Breast epithelium (tissue), 4 donors: Measurements from ENCODE around the gene TMEM82. TPM values are rescaled to one million over a fixed set of nuclear protein-coding genes. Genes with fewer than 3 reads are reported as not detected.

Source experiments
- DNase-seq, 2 donors: peaks; one replicate each; pipeline ENCODE4 v3.0.0-alpha.2; 2019; ENCODE audit warnings: low spot score in 2 of 2
- H3K27ac ChIP-seq, 2 donors: fragments of 200-600 bp; sonication (generic) in 1 of 2; one replicate each; pipeline ENCODE4 v1.5.1; 2016 to 2019; ENCODE audit warnings: mild to moderate bottlenecking in 1 of 2
- H3K27me3 ChIP-seq, 2 donors: fragments of 200-600 bp; sonication (generic) in 1 of 2; one replicate each; pipeline versions ENCODE4 v1.5.1 to v1.6.0; 2017 to 2019; ENCODE audit warnings: control low read depth in 1 of 2, mild to moderate bottlenecking in 1 of 2
- H3K36me3 ChIP-seq: fragments of 200-600 bp; one replicate; pipeline ENCODE4 v1.5.1; 2019
- H3K4me1 ChIP-seq, 2 donors: fragments of 200-600 bp; sonication (generic); one replicate each; pipeline ENCODE4 v1.5.1; 2016 to 2019; ENCODE audit warnings: control low read depth in 1 of 2
- H3K4me3 ChIP-seq, 3 donors: fragments of 200-600 bp; sonication (generic); 1 replicate in 2 of 3; 2 replicates in 1 of 3; pipeline ENCODE4 v1.5.1; 2016 to 2019; ENCODE audit warnings: mild to moderate bottlenecking in 3 of 3, moderate library complexity in 2 of 3
- H3K9me3 ChIP-seq, 2 donors: fragments of 200-600 bp; sonication (generic) in 1 of 2; one replicate each; pipeline ENCODE4 v1.5.1; 2016 to 2019; ENCODE audit warnings: control low read depth in 1 of 2
- POLR2A ChIP-seq: fragments of 450-650 bp; IDR thresholded peaks from one replicate; pipeline ENCODE4 v1.6.1; 2016; ENCODE audit warnings: antibody characterized with exemption, mild to moderate bottlenecking, moderate library complexity
- POLR2AphosphoS5 ChIP-seq, 3 donors: sonication (generic); formaldehyde crosslinking; IDR thresholded peaks; one replicate each; pipeline ENCODE4 v1.6.1; 2017; ENCODE audit warnings: antibody characterized with exemption in 3 of 3
- intact Hi-C: fragments of 100-400 bp; cut with DNase I; formaldehyde crosslinking; loops from one replicate; pipeline ENCODE4 v1.15.1; 2023; ENCODE audit warnings: low total_unique reads
- total RNA-seq, 3 donors: library from RNA; depleted of rRNA; stranded (reverse); fragments of >200 nt; gene quantifications; one replicate each; pipeline ENCODE4 v1.1.0, GENCODE V29; 2016
- TF ChIP-seq, protein P1 (sequence below), 3 donors: fragments of 450-650 bp; IDR thresholded peaks; one replicate each; pipeline ENCODE4 v1.5.1; 2016 to 2017; ENCODE audit warnings: antibody characterized with exemption in 3 of 3, mild to moderate bottlenecking in 3 of 3, moderate library complexity in 3 of 3

Gene TMEM82
- total RNA-seq, 3 donors from 2014 or later: not detected

DNA sequence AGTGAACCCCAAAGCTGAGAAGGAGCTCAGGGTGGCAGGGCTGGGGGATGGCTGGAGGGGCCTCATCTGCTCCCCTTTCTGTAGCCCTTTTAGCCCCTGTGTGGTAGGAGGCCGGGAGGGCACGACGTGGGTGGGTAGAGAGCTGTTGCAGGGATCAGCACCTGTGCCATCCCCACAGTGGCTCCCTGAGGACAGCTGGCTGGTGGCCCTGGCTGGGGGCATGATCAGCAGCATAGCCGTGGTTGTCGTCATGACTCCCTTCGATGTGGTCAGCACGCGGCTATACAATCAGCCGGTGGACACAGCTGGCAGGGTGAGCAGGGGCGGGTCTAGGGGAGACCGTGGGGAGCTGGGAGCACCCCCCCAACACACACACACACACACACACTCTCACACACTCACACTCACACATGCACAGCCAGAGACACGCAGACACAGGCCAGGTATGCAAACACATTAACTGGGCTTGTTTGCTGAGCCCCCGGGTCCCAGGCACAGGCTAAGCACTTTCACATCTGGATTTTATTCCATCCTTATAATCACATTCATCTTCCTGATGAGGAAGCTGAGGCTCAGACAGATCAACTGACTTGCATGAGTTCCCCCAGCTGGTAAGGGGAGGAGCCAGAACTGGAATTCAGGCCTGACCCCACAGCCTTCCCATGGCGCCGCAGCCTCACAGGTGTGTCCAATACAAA, 3.7 kb upstream of the TMEM82 start:
- TF ChIP-seq POLR2A (no peak), POLR2AphosphoS5 (IDR thresholded peaks at IDR 0.05) (no peak)
- TF ChIP-seq, protein P1, sequence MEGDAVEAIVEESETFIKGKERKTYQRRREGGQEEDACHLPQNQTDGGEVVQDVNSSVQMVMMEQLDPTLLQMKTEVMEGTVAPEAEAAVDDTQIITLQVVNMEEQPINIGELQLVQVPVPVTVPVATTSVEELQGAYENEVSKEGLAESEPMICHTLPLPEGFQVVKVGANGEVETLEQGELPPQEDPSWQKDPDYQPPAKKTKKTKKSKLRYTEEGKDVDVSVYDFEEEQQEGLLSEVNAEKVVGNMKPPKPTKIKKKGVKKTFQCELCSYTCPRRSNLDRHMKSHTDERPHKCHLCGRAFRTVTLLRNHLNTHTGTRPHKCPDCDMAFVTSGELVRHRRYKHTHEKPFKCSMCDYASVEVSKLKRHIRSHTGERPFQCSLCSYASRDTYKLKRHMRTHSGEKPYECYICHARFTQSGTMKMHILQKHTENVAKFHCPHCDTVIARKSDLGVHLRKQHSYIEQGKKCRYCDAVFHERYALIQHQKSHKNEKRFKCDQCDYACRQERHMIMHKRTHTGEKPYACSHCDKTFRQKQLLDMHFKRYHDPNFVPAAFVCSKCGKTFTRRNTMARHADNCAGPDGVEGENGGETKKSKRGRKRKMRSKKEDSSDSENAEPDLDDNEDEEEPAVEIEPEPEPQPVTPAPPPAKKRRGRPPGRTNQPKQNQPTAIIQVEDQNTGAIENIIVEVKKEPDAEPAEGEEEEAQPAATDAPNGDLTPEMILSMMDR (IDR thresholded peaks at IDR 0.05): no peak
- no peak for DNase-seq
- no peaks in the 10 kb centered on the region for H3K27me3 ChIP-seq
- intact Hi-C loops: no loop called here
- no peaks in the 10 kb centered on the region for H3K4me1 ChIP-seq
- no peaks in the 10 kb centered on the region for H3K9me3 ChIP-seq
- H3K27ac ChIP-seq: peak overlapping the region in 1 of 2 donors; percentile 17
- H3K36me3 ChIP-seq: peaks cover 5% of the 10 kb centered on the region
- H3K4me3 ChIP-seq: no peak overlapping the region

DNA sequence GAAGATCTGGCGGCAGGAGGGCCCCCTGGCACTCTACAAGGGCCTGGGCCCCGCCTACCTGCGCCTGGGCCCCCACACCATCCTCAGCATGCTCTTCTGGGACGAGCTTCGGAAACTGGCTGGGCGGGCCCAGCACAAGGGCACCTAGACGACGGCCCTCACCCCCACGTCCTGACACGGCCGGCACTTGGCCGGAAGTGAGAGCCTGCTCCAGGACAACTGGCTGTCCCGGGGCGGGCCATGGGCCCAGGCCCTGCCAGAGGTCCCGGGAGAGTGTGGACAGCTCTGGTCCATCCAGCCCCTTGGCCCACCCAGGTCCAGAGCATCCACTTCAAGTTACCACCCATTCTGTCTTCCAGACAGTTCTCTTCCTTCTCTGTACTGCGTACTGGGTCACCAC, 3.0 kb upstream of the TMEM82 start:
- intact Hi-C loops: no loop called here
- Histone ChIP-seq H3K27me3 (no peaks in the 10 kb centered on the region), H3K4me3 (no peak overlapping the region), H3K36me3 (no peaks in the 10 kb centered on the region), H3K9me3 (no peaks in the 10 kb centered on the region), H3K4me1 (no peaks in the 10 kb centered on the region), H3K27ac (peak overlapping the region in 1 of 2 donors; percentile 17)
- no peak for DNase-seq
- TF ChIP-seq, protein P1 (IDR thresholded peaks at IDR 0.05): no peak

DNA sequence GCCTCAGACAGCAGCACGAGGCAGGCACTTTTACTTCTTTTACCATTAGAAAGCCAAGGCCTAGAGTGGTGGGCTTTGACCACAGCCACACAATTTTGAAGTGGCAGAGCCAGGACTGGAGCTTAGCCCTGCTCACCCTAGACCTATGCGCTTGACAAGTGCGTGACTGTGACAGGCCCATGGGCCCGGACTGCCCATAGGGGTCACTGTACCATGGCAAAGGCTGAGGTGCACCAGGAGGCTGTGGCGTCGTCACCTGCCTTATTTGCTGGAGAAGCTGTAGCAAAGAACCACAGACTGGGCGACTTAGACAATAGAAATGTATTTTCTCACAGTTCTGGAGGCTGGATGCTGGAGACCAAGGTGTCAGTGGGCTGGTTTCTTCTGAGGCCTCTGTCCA, 2.6 kb upstream of the TMEM82 start:
- intact Hi-C loops: loop anchor here (10.0 kb wide), 1 partner anchor 145 kb away; no protein-coding TSS in a partner anchor
- no peak overlapping the region for H3K4me3 ChIP-seq
- no peaks in the 10 kb centered on the region for H3K4me1 ChIP-seq
- TF ChIP-seq, protein P1 (IDR thresholded peaks at IDR 0.05): no peak
- no peak for TF ChIP-seq POLR2A
- no peak for TF ChIP-seq POLR2AphosphoS5 (IDR thresholded peaks at IDR 0.05)
- H3K27me3 ChIP-seq: no peaks in the 10 kb centered on the region
- no peak overlapping the region for H3K27ac ChIP-seq
- no peaks in the 10 kb centered on the region for H3K36me3 ChIP-seq
- no peaks in the 10 kb centered on the region for H3K9me3 ChIP-seq
- DNase-seq: no peak

DNA sequence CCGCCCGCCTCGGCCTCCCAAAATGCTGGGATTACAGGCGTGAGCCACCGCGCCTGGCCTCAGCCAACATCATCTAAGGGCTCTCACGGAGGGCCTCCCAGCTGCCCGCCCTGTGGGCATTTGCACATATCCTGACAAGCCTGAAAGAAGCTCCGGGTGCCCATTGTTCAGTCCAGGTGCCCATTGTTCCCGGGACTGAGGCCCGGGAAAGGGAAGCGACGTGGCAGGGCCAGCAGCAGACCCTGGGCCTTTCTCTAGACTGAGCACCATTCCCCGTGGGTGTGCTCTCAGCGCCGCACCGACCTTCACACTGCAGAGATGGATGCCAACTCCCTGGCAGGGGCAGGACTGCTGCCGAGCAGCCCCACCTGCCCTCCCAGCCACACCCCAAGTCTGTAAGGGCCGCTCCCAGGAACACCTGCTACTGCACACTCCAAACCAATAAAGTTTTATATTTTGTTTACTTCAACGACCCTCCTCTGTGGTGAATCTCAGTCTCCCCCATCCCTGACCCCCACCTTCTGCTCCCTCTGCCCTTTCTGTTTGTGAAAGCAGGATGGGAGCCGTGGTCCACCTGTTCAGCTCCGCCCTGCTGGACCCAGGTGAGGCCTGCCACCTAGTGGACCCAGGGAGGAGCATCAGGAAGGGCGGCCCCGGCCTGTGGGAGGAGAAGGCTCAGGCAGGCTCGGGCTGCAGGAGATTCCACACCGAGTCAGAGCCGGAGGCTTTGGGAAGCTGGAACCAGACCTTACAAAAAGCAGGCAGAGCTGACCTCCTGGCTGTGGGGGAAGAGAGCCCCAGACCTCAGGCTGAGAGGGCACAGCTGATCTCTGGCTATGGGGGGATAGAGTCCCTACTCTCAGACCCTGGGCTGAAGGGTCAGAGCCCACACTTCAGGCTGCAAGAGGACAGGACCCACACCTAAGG, 1.1 kb upstream of the TMEM82 start:
- DNase-seq: peak; percentile 79 to 86
- no peaks in the 10 kb centered on the region for H3K9me3 ChIP-seq
- H3K36me3 ChIP-seq: no peaks in the 10 kb centered on the region
- H3K4me3 ChIP-seq: no peak overlapping the region
- no peaks in the 10 kb centered on the region for H3K27me3 ChIP-seq
- no peak overlapping the region for H3K27ac ChIP-seq
- TF ChIP-seq, protein P1 (IDR thresholded peaks at IDR 0.05): peak; percentile 79 to 93 (median 84)
- TF ChIP-seq POLR2AphosphoS5 (IDR thresholded peaks at IDR 0.05): peak in 2 of 3 donors; percentile 12 to 20
- TF ChIP-seq POLR2A: no peak
- no peaks in the 10 kb centered on the region for H3K4me1 ChIP-seq
- intact Hi-C loops: loop anchor here (10.0 kb wide), 1 partner anchor 146 kb away; no protein-coding TSS in a partner anchor
